NB4 (cell line): Measurements from ENCODE around the gene RETREG3.
"Not testable (repeated sequence)": the region's sequence is repeated elsewhere in the genome, so short reads cannot be mapped to it uniquely, and the experiment has no call there.

Experiments
- DNase-seq: peaks from one replicate; pipeline ENCODE4 v3.0.0; 2010; ENCODE audit warnings: low read depth
- H3K4me3 ChIP-seq: one replicate; pipeline ENCODE4 v1.5.1; 2011; ENCODE audit warnings: mild to moderate bottlenecking, low read depth, low read length, moderate library complexity
- MYC ChIP-seq: IDR thresholded peaks from 2 replicates; pipeline ENCODE4 v1.6.1; 2011; ENCODE audit warnings: low read depth, low read length
- POLR2A ChIP-seq: IDR thresholded peaks from 2 replicates; pipeline ENCODE4 v1.6.1; 2011; ENCODE audit warnings: mild to moderate bottlenecking; ENCODE audit not compliant: insufficient read length; ENCODE audit errors: extremely low read depth
- TF ChIP-seq, protein P1 (sequence below): IDR thresholded peaks from one replicate; pipeline ENCODE4 v1.5.1; 2012; ENCODE audit warnings: low read depth, low read length
- TF ChIP-seq, protein P2 (sequence below): IDR thresholded peaks from 2 replicates; pipeline ENCODE4 v1.6.1; 2011; ENCODE audit warnings: low read depth, low read length

RETREG3 gene

DNA sequence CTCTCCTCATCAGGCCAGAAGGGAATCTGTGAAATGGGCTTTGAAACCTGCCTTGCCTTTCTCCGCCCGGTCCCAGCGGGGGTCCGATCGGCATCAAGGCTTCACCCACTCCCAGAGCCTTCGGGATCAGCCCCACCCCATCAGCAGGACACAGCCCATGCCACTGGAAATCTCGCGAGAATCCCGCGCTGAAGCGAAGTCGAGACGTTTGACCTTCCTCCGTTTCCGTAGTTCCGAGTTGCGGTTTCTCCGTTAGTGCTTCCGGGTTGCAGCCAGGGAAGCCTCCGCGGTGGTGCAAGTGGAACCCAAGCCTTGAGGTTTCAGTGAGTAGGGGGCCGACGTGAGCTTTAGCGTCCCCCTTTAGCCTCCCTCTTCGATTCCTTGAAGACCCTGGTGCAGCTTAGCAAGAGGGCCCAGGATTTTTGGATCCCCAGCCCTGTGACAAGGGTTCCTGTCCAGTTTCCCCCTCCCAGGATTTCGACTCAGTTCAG, 47.2 kb downstream of the RETREG3 start, which contains the start of gene COASY:
TSS of gene COASY (plus strand) at position 252 of the 491 bp plus-strand sequence. CDS start 475 bp downstream, outside the sequence.
- peak; percentile 97 for DNase-seq
- H3K4me3 ChIP-seq = peak within 1 kb of the TSS; percentile 94
- TF ChIP-seq MYC (peak; percentile 79), POLR2A (peak; percentile 64)
- TF ChIP-seq, protein P1, sequence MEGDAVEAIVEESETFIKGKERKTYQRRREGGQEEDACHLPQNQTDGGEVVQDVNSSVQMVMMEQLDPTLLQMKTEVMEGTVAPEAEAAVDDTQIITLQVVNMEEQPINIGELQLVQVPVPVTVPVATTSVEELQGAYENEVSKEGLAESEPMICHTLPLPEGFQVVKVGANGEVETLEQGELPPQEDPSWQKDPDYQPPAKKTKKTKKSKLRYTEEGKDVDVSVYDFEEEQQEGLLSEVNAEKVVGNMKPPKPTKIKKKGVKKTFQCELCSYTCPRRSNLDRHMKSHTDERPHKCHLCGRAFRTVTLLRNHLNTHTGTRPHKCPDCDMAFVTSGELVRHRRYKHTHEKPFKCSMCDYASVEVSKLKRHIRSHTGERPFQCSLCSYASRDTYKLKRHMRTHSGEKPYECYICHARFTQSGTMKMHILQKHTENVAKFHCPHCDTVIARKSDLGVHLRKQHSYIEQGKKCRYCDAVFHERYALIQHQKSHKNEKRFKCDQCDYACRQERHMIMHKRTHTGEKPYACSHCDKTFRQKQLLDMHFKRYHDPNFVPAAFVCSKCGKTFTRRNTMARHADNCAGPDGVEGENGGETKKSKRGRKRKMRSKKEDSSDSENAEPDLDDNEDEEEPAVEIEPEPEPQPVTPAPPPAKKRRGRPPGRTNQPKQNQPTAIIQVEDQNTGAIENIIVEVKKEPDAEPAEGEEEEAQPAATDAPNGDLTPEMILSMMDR = no peak
- TF ChIP-seq, protein P2, sequence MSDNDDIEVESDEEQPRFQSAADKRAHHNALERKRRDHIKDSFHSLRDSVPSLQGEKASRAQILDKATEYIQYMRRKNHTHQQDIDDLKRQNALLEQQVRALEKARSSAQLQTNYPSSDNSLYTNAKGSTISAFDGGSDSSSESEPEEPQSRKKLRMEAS = peak; percentile 49; the same call in 1 of the 2 replicates

DNA sequence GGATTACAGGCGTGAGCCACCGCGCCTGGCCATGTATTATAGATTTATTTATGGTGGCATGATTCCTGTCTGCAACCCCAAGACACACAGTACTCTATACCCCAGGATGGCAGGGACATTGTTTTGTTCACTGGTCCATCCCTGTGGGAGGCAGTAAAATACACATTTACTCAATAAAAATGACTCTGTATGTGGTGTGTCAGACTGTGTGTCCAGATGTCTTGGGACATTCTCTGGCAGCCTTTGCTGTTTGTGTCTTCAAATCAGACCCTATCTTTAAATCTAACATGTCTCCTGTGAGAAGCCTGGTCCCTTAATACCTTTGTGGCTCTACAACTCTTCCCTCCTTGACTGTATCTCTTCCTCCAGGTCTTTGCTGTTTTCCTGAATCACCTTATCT, 48.9 kb downstream of the RETREG3 start:
- DNase-seq = no peak
- no peak overlapping the region for H3K4me3 ChIP-seq
- TF ChIP-seq POLR2A = no peak
- TF ChIP-seq, protein P1 = no peak
- TF ChIP-seq, protein P2 = no peak
- no peak for TF ChIP-seq MYC

GRCh38 chr17:42559075-42559474, 50.1 kb downstream of the RETREG3 start:
- H3K4me3 ChIP-seq = no peak overlapping the region
- TF ChIP-seq, protein P2 = no peak
- TF ChIP-seq POLR2A (no peak), MYC (no peak)
- TF ChIP-seq, protein P1 = no peak
- DNase-seq = no peak

- not testable (repeated sequence) for H3K4me3 ChIP-seq, DNase-seq
These were observed 53.1 kb downstream of the RETREG3 start for GRCh38 chr17:42555961-42556617.

GRCh38 chr17:42555122-42555622, 54.0 kb downstream of the RETREG3 start:
- peak overlapping the region; percentile 70 for H3K4me3 ChIP-seq

More at GRCh38 chr17:42555122-42555622, 54.0 kb downstream of the RETREG3 start:
- no peak for DNase-seq
- TF ChIP-seq, protein P2 = no peak
- TF ChIP-seq POLR2A (no peak), MYC (no peak)
- TF ChIP-seq, protein P1 = no peak
